Measurements from ENCODE around the gene RBM5. TPM values are rescaled to one million over a fixed set of nuclear protein-coding genes. Genes with fewer than 3 reads are reported as not detected.

Gene RBM5
- total RNA-seq, 1 experiment from 2014 or later: 89.1 TPM

GRCh38 chr3:50112462-50112861 lies 23.7 kb downstream of the RBM5 start:
- H3K27me3 ChIP-seq (ENCODE audit: insufficient read depth, low read length): no peaks in the 10 kb centered on the region
- peaks cover 73 to 93% of the 10 kb centered on the region in 2 experiments for H3K36me3 ChIP-seq (ENCODE audit: control insufficient read depth in 1 of 2, insufficient read depth in 2 of 2, low read length in 2 of 2)
- ChIA-PET RAD21 (ENCODE audit: low non-redundant PET in 1 of 2, low total read pairs in 2 of 2, uncharacterized antibody in 2 of 2, unreplicated experiment in 2 of 2) (no interaction called here), CTCF (no interaction called here), POLR2A (no interaction called here)
- H3K9me2 ChIP-seq (ENCODE audit: insufficient read depth): no peaks in the 10 kb centered on the region
- H2AFZ ChIP-seq (ENCODE audit: low read depth, low read length, poor library complexity, severe bottlenecking): no peak overlapping the region
- no peaks in the 10 kb centered on the region for H4K20me1 ChIP-seq (ENCODE audit: insufficient read depth)
- no peak overlapping the region for H3K4me3 ChIP-seq (replicated peaks in 1 of 2; ENCODE audit: low read depth in 1 of 2, low read length in 2 of 2)
- ATAC-seq: peak; percentile 30; the same call in 1 of the 2 replicates
- no peak overlapping the region for H3K27ac ChIP-seq (ENCODE audit: low read depth, low read length)
- intact Hi-C loops (cut with micrococcal nuclease): no loop called here
- H3K4me2 ChIP-seq (ENCODE audit: low read length): no peak overlapping the region
- no peak overlapping the region for H3K9ac ChIP-seq (ENCODE audit: low read length)
- H3K4me1 ChIP-seq (ENCODE audit: control insufficient read depth in 1 of 2, insufficient read depth in 2 of 2, low read length in 2 of 2): no peaks in the 10 kb centered on the region
- no peaks in the 10 kb centered on the region for H3K9me3 ChIP-seq (ENCODE audit: control insufficient read depth in 1 of 2, insufficient read depth in 1 of 2, low read depth in 1 of 2, low read length in 2 of 2)
- no TSS peak for BruUV-seq (replicated peaks)
- no peak for DNase-seq (ENCODE audit: low read depth, low spot score)
- TF ChIP-seq EZH2 (IDR thresholded peaks at IDR 0.05) (no peak), ZFX (IDR thresholded peaks at IDR 0.05) (no peak), JUND (IDR thresholded peaks at IDR 0.05) (no peak), ELF1 (IDR thresholded peaks at IDR 0.05; ENCODE audit: borderline replicate concordance, low read depth) (no peak), CEBPB (IDR thresholded peaks at IDR 0.05; ENCODE audit: low read depth) (no peak), TCF7L2 (IDR thresholded peaks at IDR 0.05; ENCODE audit: borderline replicate concordance, extremely low read depth, insufficient read depth, insufficient read length) (no peak), EZH2phosphoT487 (IDR thresholded peaks at IDR 0.05; ENCODE audit: borderline replicate concordance) (no peak), POLR2AphosphoS5 (IDR thresholded peaks at IDR 0.05; ENCODE audit: low read depth, low read length) (no peak), CBX3 (IDR thresholded peaks at IDR 0.05; ENCODE audit: low read depth) (no peak), ZBTB33 (IDR thresholded peaks at IDR 0.05; ENCODE audit: extremely low read depth, insufficient replicate concordance, low read length) (no peak), SIN3A (IDR thresholded peaks at IDR 0.05; ENCODE audit: low read depth) (no peak), FOSL1 (IDR thresholded peaks at IDR 0.05; ENCODE audit: low read depth) (no peak), SRF (IDR thresholded peaks at IDR 0.05; ENCODE audit: low read depth) (no peak), YY1 (IDR thresholded peaks at IDR 0.05; ENCODE audit: extremely low read depth, insufficient replicate concordance, low read depth, low read length) (no peak), RAD21 (IDR thresholded peaks at IDR 0.05; ENCODE audit: low read depth) (no peak)
- TF ChIP-seq, protein P1, sequence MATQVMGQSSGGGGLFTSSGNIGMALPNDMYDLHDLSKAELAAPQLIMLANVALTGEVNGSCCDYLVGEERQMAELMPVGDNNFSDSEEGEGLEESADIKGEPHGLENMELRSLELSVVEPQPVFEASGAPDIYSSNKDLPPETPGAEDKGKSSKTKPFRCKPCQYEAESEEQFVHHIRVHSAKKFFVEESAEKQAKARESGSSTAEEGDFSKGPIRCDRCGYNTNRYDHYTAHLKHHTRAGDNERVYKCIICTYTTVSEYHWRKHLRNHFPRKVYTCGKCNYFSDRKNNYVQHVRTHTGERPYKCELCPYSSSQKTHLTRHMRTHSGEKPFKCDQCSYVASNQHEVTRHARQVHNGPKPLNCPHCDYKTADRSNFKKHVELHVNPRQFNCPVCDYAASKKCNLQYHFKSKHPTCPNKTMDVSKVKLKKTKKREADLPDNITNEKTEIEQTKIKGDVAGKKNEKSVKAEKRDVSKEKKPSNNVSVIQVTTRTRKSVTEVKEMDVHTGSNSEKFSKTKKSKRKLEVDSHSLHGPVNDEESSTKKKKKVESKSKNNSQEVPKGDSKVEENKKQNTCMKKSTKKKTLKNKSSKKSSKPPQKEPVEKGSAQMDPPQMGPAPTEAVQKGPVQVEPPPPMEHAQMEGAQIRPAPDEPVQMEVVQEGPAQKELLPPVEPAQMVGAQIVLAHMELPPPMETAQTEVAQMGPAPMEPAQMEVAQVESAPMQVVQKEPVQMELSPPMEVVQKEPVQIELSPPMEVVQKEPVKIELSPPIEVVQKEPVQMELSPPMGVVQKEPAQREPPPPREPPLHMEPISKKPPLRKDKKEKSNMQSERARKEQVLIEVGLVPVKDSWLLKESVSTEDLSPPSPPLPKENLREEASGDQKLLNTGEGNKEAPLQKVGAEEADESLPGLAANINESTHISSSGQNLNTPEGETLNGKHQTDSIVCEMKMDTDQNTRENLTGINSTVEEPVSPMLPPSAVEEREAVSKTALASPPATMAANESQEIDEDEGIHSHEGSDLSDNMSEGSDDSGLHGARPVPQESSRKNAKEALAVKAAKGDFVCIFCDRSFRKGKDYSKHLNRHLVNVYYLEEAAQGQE (IDR thresholded peaks at IDR 0.05; ENCODE audit: low read depth): no peak
- peaks cover 10% of the 10 kb centered on the region; the same call in 1 of the 2 replicates for H3K79me2 ChIP-seq (ENCODE audit: insufficient read depth, low read length)
